ENCODE results near the gene TIMM29. TPM values are rescaled to one million over a fixed set of nuclear protein-coding genes. Genes with fewer than 3 reads are reported as not detected.

Gene TIMM29
- total RNA-seq, 4 donors from 2014 or later, result 39.6 to 53.2 (median 49.8) TPM

GRCh38 chr19:10961073-10961860 is 32.7 kb downstream of the TIMM29 start:
- intact Hi-C loops (cut with DNase I; ENCODE audit: low total_unique reads), result no loop called here
- DNase-seq (ENCODE audit: low spot score in 2 of 2), result no peak
- H3K4me3 ChIP-seq (ENCODE audit: low read depth, poor library complexity, severe bottlenecking), result peak overlapping the region; percentile 86
- no peak for TF ChIP-seq POLR2A (IDR thresholded peaks at IDR 0.05)
- no peak for TF ChIP-seq CTCF (IDR thresholded peaks at IDR 0.05)
- 0 to 1% methylated on average over 19 to 45 of the region's 92 CpGs for WGBS, 2 donors

- no peak for TF ChIP-seq POLR2A (IDR thresholded peaks at IDR 0.05)
- no peak for TF ChIP-seq CTCF (IDR thresholded peaks at IDR 0.05)
- 83 to 84% methylated on average over 10 of the region's 10 CpGs for WGBS, 2 donors
- no peak for DNase-seq (ENCODE audit: low spot score in 2 of 2)
- intact Hi-C loops (cut with DNase I; ENCODE audit: low total_unique reads), result no loop called here
- H3K4me3 ChIP-seq (ENCODE audit: low read depth, poor library complexity, severe bottlenecking), result no peak overlapping the region
These were observed 34.3 kb downstream of the TIMM29 start for GRCh38 chr19:10962863-10963262.

GRCh38 chr19:10963865-10964264 is 35.3 kb downstream of the TIMM29 start:
- intact Hi-C loops (cut with DNase I; ENCODE audit: low total_unique reads), result no loop called here
- WGBS, 2 donors, result 76 to 85% methylated on average over 4 of the region's 4 CpGs
- H3K4me3 ChIP-seq (ENCODE audit: low read depth, poor library complexity, severe bottlenecking), result no peak overlapping the region
- no peak for TF ChIP-seq CTCF (IDR thresholded peaks at IDR 0.05)
- no peak for TF ChIP-seq POLR2A (IDR thresholded peaks at IDR 0.05)
- no peak for DNase-seq (ENCODE audit: low spot score in 2 of 2)

- intact Hi-C loops (cut with DNase I; ENCODE audit: low total_unique reads), result no loop called here
- no peak overlapping the region for H3K4me3 ChIP-seq (ENCODE audit: low read depth, poor library complexity, severe bottlenecking)
- TF ChIP-seq POLR2A (IDR thresholded peaks at IDR 0.05) (no peak), CTCF (IDR thresholded peaks at IDR 0.05) (no peak)
- 92 to 98% methylated on average over 4 of the region's 4 CpGs for WGBS, 2 donors
- no peak for DNase-seq (ENCODE audit: low spot score in 2 of 2)
These were observed 36.3 kb downstream of the TIMM29 start for GRCh38 chr19:10964903-10965302.

GRCh38 chr19:10965398-10965797 is 36.8 kb downstream of the TIMM29 start:
- intact Hi-C loops (cut with DNase I; ENCODE audit: low total_unique reads), result no loop called here
- DNase-seq (ENCODE audit: low spot score in 2 of 2), result no peak
- H3K4me3 ChIP-seq (ENCODE audit: low read depth, poor library complexity, severe bottlenecking), result no peak overlapping the region
- 81 to 82% methylated on average over 6 of the region's 6 CpGs for WGBS, 2 donors
- no peak for TF ChIP-seq CTCF (IDR thresholded peaks at IDR 0.05)
- TF ChIP-seq POLR2A (IDR thresholded peaks at IDR 0.05), result no peak

- no peak for TF ChIP-seq CTCF (IDR thresholded peaks at IDR 0.05)
- no peak for DNase-seq (ENCODE audit: low spot score in 2 of 2)
- no peak overlapping the region for H3K4me3 ChIP-seq (ENCODE audit: low read depth, poor library complexity, severe bottlenecking)
- intact Hi-C loops (cut with DNase I; ENCODE audit: low total_unique reads), result no loop called here
- WGBS, 2 donors, result 88 to 89% methylated on average over 8 of the region's 8 CpGs
These were observed 38.2 kb downstream of the TIMM29 start for GRCh38 chr19:10966809-10967208.

All from lower leg skin (tissue), 4 donors.